Activated CD8-positive, alpha-beta memory T cell treated with anti-CD3 and anti-CD28 coated beads, Interleukin-2, amount 50 U/mL, for 1 hour (primary cell): ENCODE measurements around the gene DHRS13.
"Not testable (repeated sequence)": the region's sequence is repeated elsewhere in the genome, so short reads cannot be mapped to it uniquely, and the experiment has no call there.

Experiments used
- DNase-seq: peaks from one replicate; pipeline ENCODE4 v3.0.0-alpha.2; 2020; ENCODE audit errors: extremely low read depth

The DHRS13 gene

GRCh38 chr17:28882154-28882895 lies 20.6 kb downstream of the DHRS13 start:
- DNase-seq = no peak

GRCh38 chr17:28881533-28882056 lies 21.3 kb downstream of the DHRS13 start:
- DNase-seq = no peak

GRCh38 chr17:28880572-28880945 lies 22.3 kb downstream of the DHRS13 start:
- DNase-seq = no peak

- DNase-seq = no peak
Observed at GRCh38 chr17:28879886-28880571, 22.9 kb downstream of the DHRS13 start.

GRCh38 chr17:28878981-28879380 lies 23.9 kb downstream of the DHRS13 start:
- no peak for DNase-seq

GRCh38 chr17:28878158-28878910 lies 24.5 kb downstream of the DHRS13 start:
- no peak for DNase-seq

- not testable (repeated sequence) for DNase-seq
Observed at GRCh38 chr17:28877150-28877711, 25.6 kb downstream of the DHRS13 start.

- DNase-seq = no peak
Observed at GRCh38 chr17:28875848-28876550, 26.9 kb downstream of the DHRS13 start.

GRCh38 chr17:28874750-28875149 lies 28.1 kb downstream of the DHRS13 start:
- DNase-seq = no peak

- DNase-seq = no peak
Observed at GRCh38 chr17:28873839-28874238, 29.0 kb downstream of the DHRS13 start.

- DNase-seq = no peak
Observed at GRCh38 chr17:28871056-28871579, 31.8 kb downstream of the DHRS13 start.

- no peak for DNase-seq
Observed at GRCh38 chr17:28867276-28867675, 35.6 kb downstream of the DHRS13 start.

GRCh38 chr17:28865946-28866752 lies 36.7 kb downstream of the DHRS13 start:
- no peak for DNase-seq

- DNase-seq = no peak
Observed at GRCh38 chr17:28864991-28865849, 37.7 kb downstream of the DHRS13 start.

- no peak for DNase-seq
Observed at GRCh38 chr17:28863953-28864352, 38.9 kb downstream of the DHRS13 start.

- no peak for DNase-seq
Observed at GRCh38 chr17:28862561-28862960, 40.3 kb downstream of the DHRS13 start.

- DNase-seq = no peak
Observed at GRCh38 chr17:28861393-28862203, 41.3 kb downstream of the DHRS13 start.

- no peak for DNase-seq
Observed at GRCh38 chr17:28860363-28860808, 42.5 kb downstream of the DHRS13 start.
